ENCODE data around the gene MTFMT. TPM values are rescaled to one million over a fixed set of nuclear protein-coding genes. Genes with fewer than 3 reads are reported as not detected.
A peak's percentile ranks its signal among the peaks of the same experiment; 100 is the strongest.

Gene MTFMT
- total and polyA plus RNA-seq, 2 experiments from 2014 or later, result 19.0 to 36.0 TPM

DNA sequence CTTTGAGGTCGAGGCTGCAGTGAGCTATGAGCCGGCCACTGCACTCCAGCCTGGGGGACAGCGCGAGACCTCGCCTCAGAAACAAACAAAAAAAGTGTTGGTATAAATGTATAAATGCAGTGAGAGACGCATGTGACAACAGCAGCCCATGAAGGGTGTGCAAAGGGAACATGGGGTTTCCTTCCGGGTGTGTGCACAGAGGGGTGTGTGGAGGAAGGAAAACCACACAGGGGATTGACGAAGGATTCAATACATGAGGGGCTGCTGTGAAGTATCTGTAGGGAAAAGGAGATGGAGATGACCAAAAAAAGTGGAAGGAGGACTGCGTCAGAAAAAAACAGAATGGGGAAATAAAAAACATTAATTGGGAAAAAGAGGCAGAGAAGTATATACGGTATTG lies 1.1 kb downstream of the MTFMT start:
- H3K36me3 ChIP-seq (ENCODE audit: insufficient read depth), result no peaks in the 10 kb centered on the region
- H3K27ac Mint-ChIP-seq, result no peak overlapping the region
- no peaks in the 10 kb centered on the region for H3K27me3 ChIP-seq (ENCODE audit: insufficient read depth)
- peaks cover 11% of the 10 kb centered on the region for H3K27me3 Mint-ChIP-seq (ENCODE audit: insufficient read depth, low read depth, poor library complexity)
- H2AFZ ChIP-seq, result no peak overlapping the region
- H3K36me3 Mint-ChIP-seq (ENCODE audit: low read depth), result peaks cover 16% of the 10 kb centered on the region
- DNase-seq (ENCODE audit: low spot score), result no peak
- H3K4me3 ChIP-seq, result peak overlapping the region; percentile 98
- peaks cover 12% of the 10 kb centered on the region for H3K4me1 Mint-ChIP-seq
- H3K9me3 Mint-ChIP-seq, result no peaks in the 10 kb centered on the region
- no peak overlapping the region for H3K27ac ChIP-seq (ENCODE audit: low read depth)
- peaks cover 15% of the 10 kb centered on the region for H4K20me1 ChIP-seq (replicated peaks; ENCODE audit: insufficient read depth)
- no peak for ATAC-seq
- peaks cover 15% of the 10 kb centered on the region for H3K79me2 ChIP-seq (replicated peaks; ENCODE audit: insufficient read depth)
- TF ChIP-seq EZH2phosphoT487 (IDR thresholded peaks at IDR 0.05; ENCODE audit: unreplicated experiment) (no peak), NANOG (IDR thresholded peaks at IDR 0.05; ENCODE audit: borderline replicate concordance) (no peak), CREB1 (CRISPR knock-in tag; IDR thresholded peaks at IDR 0.05; ENCODE audit: low read depth) (no peak), POLR2AphosphoS5 (IDR thresholded peaks at IDR 0.05; ENCODE audit: low read depth) (no peak), ZNF331 (CRISPR knock-in tag; IDR thresholded peaks at IDR 0.05; ENCODE audit: low read depth) (no peak)
- TF ChIP-seq, protein P1, sequence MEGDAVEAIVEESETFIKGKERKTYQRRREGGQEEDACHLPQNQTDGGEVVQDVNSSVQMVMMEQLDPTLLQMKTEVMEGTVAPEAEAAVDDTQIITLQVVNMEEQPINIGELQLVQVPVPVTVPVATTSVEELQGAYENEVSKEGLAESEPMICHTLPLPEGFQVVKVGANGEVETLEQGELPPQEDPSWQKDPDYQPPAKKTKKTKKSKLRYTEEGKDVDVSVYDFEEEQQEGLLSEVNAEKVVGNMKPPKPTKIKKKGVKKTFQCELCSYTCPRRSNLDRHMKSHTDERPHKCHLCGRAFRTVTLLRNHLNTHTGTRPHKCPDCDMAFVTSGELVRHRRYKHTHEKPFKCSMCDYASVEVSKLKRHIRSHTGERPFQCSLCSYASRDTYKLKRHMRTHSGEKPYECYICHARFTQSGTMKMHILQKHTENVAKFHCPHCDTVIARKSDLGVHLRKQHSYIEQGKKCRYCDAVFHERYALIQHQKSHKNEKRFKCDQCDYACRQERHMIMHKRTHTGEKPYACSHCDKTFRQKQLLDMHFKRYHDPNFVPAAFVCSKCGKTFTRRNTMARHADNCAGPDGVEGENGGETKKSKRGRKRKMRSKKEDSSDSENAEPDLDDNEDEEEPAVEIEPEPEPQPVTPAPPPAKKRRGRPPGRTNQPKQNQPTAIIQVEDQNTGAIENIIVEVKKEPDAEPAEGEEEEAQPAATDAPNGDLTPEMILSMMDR (conservative IDR thresholded peaks at IDR 0.05; ENCODE audit: low read depth in 2 of 2), result no peak
- TF ChIP-seq, protein P2, sequence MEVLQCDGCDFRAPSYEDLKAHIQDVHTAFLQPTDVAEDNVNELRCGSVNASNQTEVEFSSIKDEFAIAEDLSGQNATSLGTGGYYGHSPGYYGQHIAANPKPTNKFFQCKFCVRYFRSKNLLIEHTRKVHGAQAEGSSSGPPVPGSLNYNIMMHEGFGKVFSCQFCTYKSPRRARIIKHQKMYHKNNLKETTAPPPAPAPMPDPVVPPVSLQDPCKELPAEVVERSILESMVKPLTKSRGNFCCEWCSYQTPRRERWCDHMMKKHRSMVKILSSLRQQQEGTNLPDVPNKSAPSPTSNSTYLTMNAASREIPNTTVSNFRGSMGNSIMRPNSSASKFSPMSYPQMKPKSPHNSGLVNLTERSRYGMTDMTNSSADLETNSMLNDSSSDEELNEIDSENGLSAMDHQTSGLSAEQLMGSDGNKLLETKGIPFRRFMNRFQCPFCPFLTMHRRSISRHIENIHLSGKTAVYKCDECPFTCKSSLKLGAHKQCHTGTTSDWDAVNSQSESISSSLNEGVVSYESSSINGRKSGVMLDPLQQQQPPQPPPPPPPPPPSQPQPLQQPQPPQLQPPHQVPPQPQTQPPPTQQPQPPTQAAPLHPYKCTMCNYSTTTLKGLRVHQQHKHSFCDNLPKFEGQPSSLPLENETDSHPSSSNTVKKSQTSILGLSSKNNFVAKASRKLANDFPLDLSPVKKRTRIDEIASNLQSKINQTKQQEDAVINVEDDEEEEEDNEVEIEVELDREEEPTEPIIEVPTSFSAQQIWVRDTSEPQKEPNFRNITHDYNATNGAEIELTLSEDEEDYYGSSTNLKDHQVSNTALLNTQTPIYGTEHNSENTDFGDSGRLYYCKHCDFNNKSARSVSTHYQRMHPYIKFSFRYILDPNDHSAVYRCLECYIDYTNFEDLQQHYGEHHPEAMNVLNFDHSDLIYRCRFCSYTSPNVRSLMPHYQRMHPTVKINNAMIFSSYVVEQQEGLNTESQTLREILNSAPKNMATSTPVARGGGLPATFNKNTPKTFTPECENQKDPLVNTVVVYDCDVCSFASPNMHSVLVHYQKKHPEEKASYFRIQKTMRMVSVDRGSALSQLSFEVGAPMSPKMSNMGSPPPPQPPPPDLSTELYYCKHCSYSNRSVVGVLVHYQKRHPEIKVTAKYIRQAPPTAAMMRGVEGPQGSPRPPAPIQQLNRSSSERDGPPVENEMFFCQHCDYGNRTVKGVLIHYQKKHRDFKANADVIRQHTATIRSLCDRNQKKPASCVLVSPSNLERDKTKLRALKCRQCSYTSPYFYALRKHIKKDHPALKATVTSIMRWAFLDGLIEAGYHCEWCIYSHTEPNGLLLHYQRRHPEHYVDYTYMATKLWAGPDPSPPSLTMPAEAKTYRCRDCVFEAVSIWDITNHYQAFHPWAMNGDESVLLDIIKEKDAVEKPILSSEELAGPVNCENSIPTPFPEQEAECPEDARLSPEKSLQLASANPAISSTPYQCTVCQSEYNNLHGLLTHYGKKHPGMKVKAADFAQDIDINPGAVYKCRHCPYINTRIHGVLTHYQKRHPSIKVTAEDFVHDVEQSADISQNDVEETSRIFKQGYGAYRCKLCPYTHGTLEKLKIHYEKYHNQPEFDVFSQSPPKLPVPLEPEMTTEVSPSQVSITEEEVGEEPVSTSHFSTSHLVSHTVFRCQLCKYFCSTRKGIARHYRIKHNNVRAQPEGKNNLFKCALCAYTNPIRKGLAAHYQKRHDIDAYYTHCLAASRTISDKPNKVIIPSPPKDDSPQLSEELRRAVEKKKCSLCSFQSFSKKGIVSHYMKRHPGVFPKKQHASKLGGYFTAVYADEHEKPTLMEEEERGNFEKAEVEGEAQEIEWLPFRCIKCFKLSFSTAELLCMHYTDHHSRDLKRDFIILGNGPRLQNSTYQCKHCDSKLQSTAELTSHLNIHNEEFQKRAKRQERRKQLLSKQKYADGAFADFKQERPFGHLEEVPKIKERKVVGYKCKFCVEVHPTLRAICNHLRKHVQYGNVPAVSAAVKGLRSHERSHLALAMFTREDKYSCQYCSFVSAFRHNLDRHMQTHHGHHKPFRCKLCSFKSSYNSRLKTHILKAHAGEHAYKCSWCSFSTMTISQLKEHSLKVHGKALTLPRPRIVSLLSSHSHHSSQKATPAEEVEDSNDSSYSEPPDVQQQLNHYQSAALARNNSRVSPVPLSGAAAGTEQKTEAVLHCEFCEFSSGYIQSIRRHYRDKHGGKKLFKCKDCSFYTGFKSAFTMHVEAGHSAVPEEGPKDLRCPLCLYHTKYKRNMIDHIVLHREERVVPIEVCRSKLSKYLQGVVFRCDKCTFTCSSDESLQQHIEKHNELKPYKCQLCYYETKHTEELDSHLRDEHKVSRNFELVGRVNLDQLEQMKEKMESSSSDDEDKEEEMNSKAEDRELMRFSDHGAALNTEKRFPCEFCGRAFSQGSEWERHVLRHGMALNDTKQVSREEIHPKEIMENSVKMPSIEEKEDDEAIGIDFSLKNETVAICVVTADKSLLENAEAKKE (CRISPR knock-in tag; IDR thresholded peaks at IDR 0.05), result no peak
- H3K4me2 ChIP-seq, result peak overlapping the region; percentile 97
- peak overlapping the region; percentile 80 for H3K4me3 Mint-ChIP-seq
- peaks cover 10% of the 10 kb centered on the region for H3K4me1 ChIP-seq (ENCODE audit: insufficient read depth)
- H3F3A ChIP-seq (replicated peaks; ENCODE audit: low read depth), result 0 out of 2 replicates have a peak, but pooled peaks cover 6% of the 10 kb centered on the region
- H3K9me2 ChIP-seq (ENCODE audit: insufficient read depth), result no peaks in the 10 kb centered on the region
